WI38 (cell line): Measurements from ENCODE around the gene BOK.

ENCODE experiments used
- H3K4me3 ChIP-seq: 2 replicates; pipeline ENCODE4 v1.5.1; 2011; ENCODE audit warnings: low read depth, mild to moderate bottlenecking, control low read depth, low read length
- TF ChIP-seq, protein P1 (sequence below): IDR thresholded peaks from 2 replicates; pipeline ENCODE4 v1.5.1; 2012; ENCODE audit warnings: low read depth, mild to moderate bottlenecking, control low read depth, low read length

The BOK gene

DNA sequence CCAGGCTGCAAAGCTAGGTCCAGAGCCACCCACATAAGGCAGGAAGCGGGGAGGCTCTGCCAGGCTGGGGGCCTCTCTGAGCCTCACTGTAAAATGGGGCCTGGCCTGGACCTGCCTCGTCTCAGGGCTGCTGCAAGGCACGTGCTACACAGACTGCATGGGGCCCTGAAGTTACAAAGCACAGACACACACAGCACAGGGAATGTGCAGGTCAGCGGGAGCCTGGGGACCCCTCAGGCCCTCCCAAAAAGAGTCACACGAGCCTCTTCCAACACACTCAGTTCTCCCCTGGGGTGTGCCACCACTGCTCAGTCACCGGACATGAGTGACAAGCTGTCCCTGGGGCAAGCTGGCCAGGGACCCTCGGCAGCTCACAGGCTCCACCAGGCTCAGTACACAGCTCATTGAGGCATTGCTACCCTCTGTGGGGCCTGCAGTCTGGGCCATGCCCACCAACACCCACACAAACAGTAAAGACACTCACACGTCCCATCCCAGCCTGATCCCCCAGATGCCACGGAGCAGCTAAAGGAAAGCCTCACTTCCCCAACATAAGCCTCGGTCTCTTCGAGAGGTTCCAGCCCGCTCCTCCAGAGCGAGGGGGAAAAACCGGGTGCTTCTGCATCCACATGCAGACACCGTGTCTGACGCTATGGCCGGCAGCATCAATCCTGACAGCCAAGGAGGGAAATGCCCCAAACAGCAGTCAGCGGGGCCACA, 33.7 kb downstream of the BOK start:
- TF ChIP-seq, protein P1, sequence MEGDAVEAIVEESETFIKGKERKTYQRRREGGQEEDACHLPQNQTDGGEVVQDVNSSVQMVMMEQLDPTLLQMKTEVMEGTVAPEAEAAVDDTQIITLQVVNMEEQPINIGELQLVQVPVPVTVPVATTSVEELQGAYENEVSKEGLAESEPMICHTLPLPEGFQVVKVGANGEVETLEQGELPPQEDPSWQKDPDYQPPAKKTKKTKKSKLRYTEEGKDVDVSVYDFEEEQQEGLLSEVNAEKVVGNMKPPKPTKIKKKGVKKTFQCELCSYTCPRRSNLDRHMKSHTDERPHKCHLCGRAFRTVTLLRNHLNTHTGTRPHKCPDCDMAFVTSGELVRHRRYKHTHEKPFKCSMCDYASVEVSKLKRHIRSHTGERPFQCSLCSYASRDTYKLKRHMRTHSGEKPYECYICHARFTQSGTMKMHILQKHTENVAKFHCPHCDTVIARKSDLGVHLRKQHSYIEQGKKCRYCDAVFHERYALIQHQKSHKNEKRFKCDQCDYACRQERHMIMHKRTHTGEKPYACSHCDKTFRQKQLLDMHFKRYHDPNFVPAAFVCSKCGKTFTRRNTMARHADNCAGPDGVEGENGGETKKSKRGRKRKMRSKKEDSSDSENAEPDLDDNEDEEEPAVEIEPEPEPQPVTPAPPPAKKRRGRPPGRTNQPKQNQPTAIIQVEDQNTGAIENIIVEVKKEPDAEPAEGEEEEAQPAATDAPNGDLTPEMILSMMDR = no peak
- no peak overlapping the region for H3K4me3 ChIP-seq

DNA sequence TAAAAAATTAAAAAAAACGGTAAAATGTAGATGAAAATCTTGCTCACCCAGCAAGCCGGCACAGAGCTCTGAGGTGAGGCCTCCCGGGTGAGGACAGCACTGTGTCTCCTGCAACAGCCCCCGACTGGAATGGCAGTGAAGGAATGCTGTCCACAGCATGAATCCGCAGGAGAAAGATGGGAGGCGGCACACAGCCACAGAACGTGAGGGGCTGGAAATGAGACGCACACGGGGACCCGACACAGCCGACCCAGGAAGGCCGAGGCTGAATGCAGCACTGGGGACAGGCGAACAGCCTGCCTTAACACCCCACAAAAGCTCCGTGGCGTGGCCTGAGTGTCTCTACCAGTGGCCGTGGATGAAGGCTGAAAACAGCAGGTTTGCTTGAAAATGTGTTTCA, 34.7 kb downstream of the BOK start:
- H3K4me3 ChIP-seq = no peak overlapping the region
- TF ChIP-seq, protein P1 = no peak

DNA sequence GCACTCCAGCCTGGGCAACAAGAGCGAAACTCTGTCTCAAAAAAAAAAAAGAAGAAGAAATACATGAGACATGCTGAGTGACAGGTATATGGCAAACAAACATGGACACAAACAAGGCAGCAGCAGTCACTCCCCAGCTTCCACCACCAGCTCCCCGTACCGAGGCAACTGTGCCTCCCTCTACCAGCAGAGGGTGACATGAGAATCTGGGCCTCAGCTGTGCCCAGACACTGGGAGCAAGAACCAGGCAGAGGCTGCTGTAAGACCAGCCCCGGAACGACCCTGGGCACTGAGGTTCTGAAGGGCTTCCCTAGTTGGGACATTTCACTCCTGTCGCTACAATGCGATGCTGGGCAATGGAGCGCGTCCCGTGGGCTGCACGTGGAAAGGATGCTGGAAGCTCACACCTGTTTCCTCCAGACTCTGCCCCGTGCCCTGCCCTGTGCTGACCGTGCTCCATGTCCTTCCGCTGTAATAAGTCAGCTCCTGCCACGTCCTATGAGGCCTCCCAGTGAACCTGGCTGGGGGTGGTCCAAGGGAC, 37.1 kb downstream of the BOK start:
- H3K4me3 ChIP-seq = no peak overlapping the region
- TF ChIP-seq, protein P1 = peak; percentile 24; the same call in 1 of the 2 replicates

DNA sequence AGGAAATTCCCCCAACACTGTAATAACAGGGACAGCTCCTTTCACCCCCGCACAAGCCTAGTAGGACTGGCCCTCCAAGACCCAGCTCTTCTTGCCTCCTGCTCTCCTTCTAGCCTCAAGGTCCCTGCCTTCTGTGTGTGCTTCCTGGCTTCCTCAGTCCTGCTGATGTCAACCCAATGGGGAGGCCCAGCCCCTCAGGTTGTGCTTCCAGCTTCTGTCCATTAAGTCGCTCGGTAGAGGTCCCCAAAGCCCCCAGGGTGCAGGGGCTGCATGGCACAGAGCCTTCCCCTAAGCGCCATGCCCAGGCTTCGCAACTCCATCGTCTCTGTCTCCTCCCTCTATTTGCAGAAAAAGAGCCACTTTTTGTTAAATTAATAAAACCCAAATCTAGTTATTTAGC, 39.0 kb downstream of the BOK start:
- TF ChIP-seq, protein P1 = no peak
- no peak overlapping the region for H3K4me3 ChIP-seq

DNA sequence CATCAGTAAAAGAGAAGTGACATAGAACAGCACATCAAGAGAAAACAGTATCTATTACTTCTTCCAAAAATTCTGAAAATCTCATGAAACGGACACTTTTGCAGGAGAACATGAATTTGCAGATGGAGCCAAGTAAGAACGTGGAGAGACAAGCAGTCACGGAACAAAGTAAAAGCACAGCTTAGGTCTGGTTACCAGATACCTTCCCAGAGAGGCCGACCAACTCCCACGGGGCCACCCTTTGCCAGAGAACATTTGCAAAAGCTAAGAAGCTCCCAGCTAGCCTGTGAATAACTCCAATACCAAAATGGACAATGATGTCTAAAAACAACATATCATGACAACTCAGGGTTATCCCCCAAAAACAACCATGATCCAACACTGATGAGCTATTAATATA, 39.5 kb downstream of the BOK start:
- H3K4me3 ChIP-seq = no peak overlapping the region
- TF ChIP-seq, protein P1 = no peak

DNA sequence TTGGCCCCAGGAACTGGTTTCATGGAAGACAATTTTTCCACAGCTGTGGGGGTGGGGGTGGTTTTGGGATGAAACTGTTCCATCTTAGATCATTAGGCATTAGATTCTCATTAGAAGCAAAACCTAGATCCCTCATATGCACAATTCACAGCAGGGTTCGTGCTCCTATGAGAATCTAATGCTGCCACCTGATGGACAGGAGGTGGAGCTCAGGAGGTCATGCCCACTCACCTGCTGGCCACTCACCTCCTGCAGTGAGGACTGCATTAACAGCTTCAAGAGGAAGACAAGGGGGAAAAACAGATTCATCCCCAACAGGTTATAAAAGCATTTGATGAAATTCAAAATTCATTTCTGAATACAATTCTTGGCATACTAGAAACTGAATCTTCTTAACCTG, 39.9 kb downstream of the BOK start:
- no peak overlapping the region for H3K4me3 ChIP-seq
- TF ChIP-seq, protein P1 = 0 out of 2 replicates have a peak, but pooled peaks have one; percentile 4

DNA sequence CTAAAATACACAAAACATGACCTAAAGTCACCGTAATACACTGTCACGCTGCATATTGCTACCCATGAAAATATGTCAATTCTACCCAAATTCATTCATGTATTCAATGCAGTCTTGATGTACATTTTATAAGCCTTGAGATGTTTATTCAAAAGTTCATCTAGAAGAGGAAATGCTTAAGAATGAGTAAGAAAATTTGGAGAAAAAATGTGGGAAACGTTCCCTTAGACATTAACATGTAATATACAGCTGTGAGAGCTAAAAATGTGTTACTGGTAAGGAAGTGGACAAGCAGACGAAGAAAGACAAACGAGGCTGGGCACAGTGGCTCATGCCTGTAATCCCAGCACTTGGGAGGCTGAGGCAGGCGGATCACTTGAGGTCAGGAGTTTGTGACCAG, 41.1 kb downstream of the BOK start:
- H3K4me3 ChIP-seq = no peak overlapping the region
- TF ChIP-seq, protein P1 = no peak
